Spleen (tissue), 7 donors: ENCODE measurements around the gene PAPLN.

ENCODE experiments used
- CTCF ChIP-seq, 11 experiments: fragments of 200-600 bp in 7 of 11; fragments of 450-650 bp in 4 of 11; sonication (generic) in 4 of 11; IDR thresholded peaks in 8 of 11; conservative IDR thresholded peaks in 3 of 11; 1 replicate in 7 of 11; 2 replicates in 4 of 11; pipeline versions ENCODE4 v1.4.0 to v1.8.0; 2016 to 2021; ENCODE audit warnings: antibody characterized with exemption in 11 of 11, inconsistent platforms in 4 of 11, mild to moderate bottlenecking in 1 of 11
- POLR2A ChIP-seq, 3 donors: fragments of 450-650 bp; IDR thresholded peaks; one replicate each; pipeline ENCODE4 v1.5.1; 2017; ENCODE audit warnings: antibody characterized with exemption in 3 of 3, mild to moderate bottlenecking in 1 of 3
- donor health status: DM: no; HTN: no; CAD: no; lungs with moderate emphysema.
- donor health status: DM: no; HTN: no; CAD: no.
- donor health status: DM: no; HTN: no; CAD: no.

- no peak for TF ChIP-seq CTCF (IDR thresholded peaks at IDR 0.05 in 8 of 11, conservative IDR thresholded peaks at IDR 0.05 in 3 of 11)
- TF ChIP-seq POLR2A (IDR thresholded peaks at IDR 0.05) = no peak
Measured at GRCh38 chr14:73252491-73253322, 15.4 kb downstream of the PAPLN start.
